Large intestine (tissue), 3 donors: ENCODE data around the gene DNAH6. TPM values are rescaled to one million over a fixed set of nuclear protein-coding genes. Genes with fewer than 3 reads are reported as not detected.
"Not testable (repeated sequence)": the region's sequence is repeated elsewhere in the genome, so short reads cannot be mapped to it uniquely, and the experiment has no call there.

ENCODE experiments used
- DNase-seq, 2 donors: peaks; one replicate each; pipeline versions ENCODE4 v3.0.0 to v3.0.0-alpha.2; 2013
- H3K27ac ChIP-seq: one replicate; pipeline ENCODE4 v1.5.1; 2013; ENCODE audit warnings: low read length
- H3K27me3 ChIP-seq: 2 replicates; pipeline ENCODE4 v1.6.1; 2013; ENCODE audit warnings: low read length; ENCODE audit not compliant: control insufficient read depth, insufficient read depth
- H3K36me3 ChIP-seq: 2 replicates; pipeline ENCODE4 v1.6.1; 2013; ENCODE audit warnings: low read length; ENCODE audit not compliant: control insufficient read depth, insufficient read depth
- H3K4me1 ChIP-seq: one replicate; pipeline ENCODE4 v1.6.1; 2013; ENCODE audit warnings: low read length; ENCODE audit not compliant: control insufficient read depth, insufficient read depth
- H3K4me3 ChIP-seq: one replicate; pipeline ENCODE4 v1.5.1; 2013; ENCODE audit warnings: low read length
- H3K9me3 ChIP-seq: one replicate; pipeline ENCODE4 v1.6.1; 2013; ENCODE audit warnings: mild to moderate bottlenecking, low read depth, low read length, moderate library complexity; ENCODE audit not compliant: control insufficient read depth
- WGBS: methylation state at CpG from one replicate; pipeline ENCODE4 v1.1.5; 2013; ENCODE audit warnings: low lambda C conversion rate; ENCODE audit not compliant: insufficient coverage; 5-methylcytosine and 5-hydroxymethylcytosine counted together
- polyA plus RNA-seq: library from polyadenylated mRNA; unstranded; fragments of 120-200 nt; gene quantifications from one replicate; pipeline ENCODE4 v1.2.1, GENCODE V29; 2013

Gene DNAH6
- polyA plus RNA-seq, 1 donor = 1.6 TPM

DNA sequence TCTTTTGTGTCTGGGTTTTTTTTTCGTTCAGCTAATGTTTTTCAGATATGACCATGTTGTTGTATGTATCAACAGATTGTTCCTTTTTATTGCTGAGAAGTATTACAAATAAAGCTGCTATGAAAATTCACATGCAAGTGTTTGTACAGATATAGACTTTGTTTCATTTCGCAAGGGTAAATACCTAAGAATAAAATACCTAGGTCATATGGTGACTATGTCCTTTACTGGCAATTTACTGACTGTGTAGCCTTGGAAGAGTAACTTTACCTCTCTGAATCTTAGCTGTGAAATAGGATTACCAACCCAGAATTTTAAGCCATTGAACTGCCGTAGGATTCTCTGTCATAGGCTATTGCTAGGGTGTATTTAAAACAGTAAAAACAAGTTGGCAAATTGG is 19.0 kb upstream of the DNAH6 start:
- Histone ChIP-seq H3K4me3 (no peak overlapping the region), H3K36me3 (no peaks in the 10 kb centered on the region), H3K27me3 (no peaks in the 10 kb centered on the region), H3K9me3 (no peaks in the 10 kb centered on the region), H3K27ac (no peak overlapping the region), H3K4me1 (no peaks in the 10 kb centered on the region)
- no peak for DNase-seq
- WGBS = 100% methylated on average over 1 of the region's 3 CpGs

DNA sequence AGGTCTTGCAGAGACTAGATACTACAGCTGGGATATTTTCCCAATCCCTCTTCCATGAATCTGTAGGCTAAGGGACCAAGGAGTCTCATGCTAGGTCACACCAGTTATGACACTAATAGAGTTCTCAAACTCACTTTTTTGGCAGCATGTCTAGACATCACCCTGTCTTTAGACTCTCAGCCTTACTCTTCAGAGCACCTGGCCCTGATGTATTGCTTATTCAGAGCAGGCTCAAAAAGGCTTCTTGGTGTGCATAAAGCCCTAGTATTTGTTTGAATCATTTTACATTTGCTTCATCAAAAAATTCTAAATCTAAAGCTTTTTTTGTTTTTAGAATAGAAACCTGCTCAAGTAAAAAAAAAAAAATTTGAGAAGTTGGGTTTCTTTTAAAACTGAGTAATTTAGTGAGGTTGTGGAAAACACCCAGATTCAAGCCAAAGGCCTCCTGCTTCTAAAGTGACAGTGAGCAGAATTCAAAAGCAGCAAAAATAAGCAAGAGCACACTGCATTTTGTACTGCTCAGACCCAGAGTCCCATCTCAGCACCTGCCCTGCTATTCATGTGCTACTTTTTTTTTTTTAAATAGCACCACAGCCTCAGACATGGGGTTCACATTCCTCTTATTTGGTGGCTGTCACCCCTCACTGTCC is 18.0 kb upstream of the DNAH6 start:
- H3K36me3 ChIP-seq = no peaks in the 10 kb centered on the region
- H3K4me1 ChIP-seq = no peaks in the 10 kb centered on the region
- no peak for DNase-seq
- H3K27ac ChIP-seq = no peak overlapping the region
- no peaks in the 10 kb centered on the region for H3K9me3 ChIP-seq
- no peaks in the 10 kb centered on the region for H3K27me3 ChIP-seq
- H3K4me3 ChIP-seq = no peak overlapping the region

GRCh38 chr2:84511024-84511423 is 5.3 kb upstream of the DNAH6 start:
- not testable (repeated sequence) for H3K4me1 ChIP-seq, H3K27ac ChIP-seq, H3K9me3 ChIP-seq, H3K4me3 ChIP-seq, DNase-seq, H3K27me3 ChIP-seq, H3K36me3 ChIP-seq
- WGBS = no CpG with 5 or more reads among the region's 10 CpGs

DNA sequence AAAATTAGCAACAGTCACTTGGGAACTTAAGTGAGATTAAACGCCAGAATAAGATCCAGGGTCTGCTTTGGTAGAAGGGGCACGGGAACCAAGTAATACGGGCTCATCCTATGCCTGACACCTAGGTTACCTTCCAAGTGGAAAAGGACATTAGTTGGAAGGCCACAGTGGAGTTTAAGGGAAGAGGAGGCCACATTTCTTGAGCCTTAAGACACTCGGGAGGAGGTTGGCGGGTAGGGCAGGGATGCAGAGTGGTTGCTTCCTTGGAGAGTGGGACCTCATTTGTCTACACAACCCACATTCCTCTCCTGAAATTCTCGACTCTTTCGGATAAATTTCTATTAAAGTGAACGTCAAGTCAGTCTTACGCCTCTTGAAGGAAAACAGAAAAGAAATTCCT is 510 bp upstream of the DNAH6 start:
- Histone ChIP-seq H3K4me1 (peaks cover 2% of the 10 kb centered on the region), H3K27ac (peak overlapping the region; percentile 10), H3K4me3 (peak overlapping the region; percentile 57), H3K9me3 (peaks cover 8% of the 10 kb centered on the region), H3K36me3 (no peaks in the 10 kb centered on the region), H3K27me3 (no peaks in the 10 kb centered on the region)
- WGBS = 80% methylated on average over 1 of the region's 9 CpGs
- DNase-seq = no peak

- DNase-seq = no peak
- H3K27ac ChIP-seq = no peak overlapping the region
- H3K36me3 ChIP-seq = no peaks in the 10 kb centered on the region
- no peaks in the 10 kb centered on the region for H3K27me3 ChIP-seq
- H3K9me3 ChIP-seq = no peaks in the 10 kb centered on the region
- no peak overlapping the region for H3K4me3 ChIP-seq
- H3K4me1 ChIP-seq = peaks cover 2% of the 10 kb centered on the region
Measured at GRCh38 chr2:84519332-84519957, 3.1 kb downstream of the DNAH6 start.

DNA sequence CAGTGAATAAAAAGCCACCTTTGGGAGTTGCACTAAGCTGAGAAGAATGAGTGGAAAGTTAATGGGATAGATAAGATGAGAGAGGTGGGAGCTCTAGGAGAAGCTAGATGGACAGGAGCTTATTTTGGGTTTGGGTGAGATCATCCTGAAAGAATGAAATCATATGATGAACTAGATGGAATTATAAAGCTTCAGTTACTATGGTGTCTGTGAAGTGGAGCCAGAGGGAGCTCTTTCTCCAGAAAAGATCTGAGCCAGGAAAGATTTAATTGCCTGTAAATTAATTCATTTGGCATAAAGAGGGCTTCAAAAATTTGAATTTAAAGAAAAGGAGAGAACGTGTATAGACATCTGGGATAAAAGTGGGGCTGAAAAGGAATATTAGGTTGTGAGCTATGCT is 10.3 kb downstream of the DNAH6 start:
- 83% methylated on average over 1 of the region's 1 CpG for WGBS
- H3K4me3 ChIP-seq = no peak overlapping the region
- H3K4me1 ChIP-seq = peaks cover 14% of the 10 kb centered on the region
- no peaks in the 10 kb centered on the region for H3K9me3 ChIP-seq
- H3K27ac ChIP-seq = peak overlapping the region; percentile 2
- H3K27me3 ChIP-seq = no peaks in the 10 kb centered on the region
- H3K36me3 ChIP-seq = no peaks in the 10 kb centered on the region
- DNase-seq = no peak

GRCh38 chr2:84527137-84528129 is 11.1 kb downstream of the DNAH6 start:
- peak in 1 of 2 donors; percentile 67 for DNase-seq
- Histone ChIP-seq H3K9me3 (no peaks in the 10 kb centered on the region), H3K36me3 (no peaks in the 10 kb centered on the region), H3K27me3 (no peaks in the 10 kb centered on the region), H3K27ac (peak overlapping the region; percentile 2), H3K4me3 (no peak overlapping the region), H3K4me1 (peaks cover 14% of the 10 kb centered on the region)
- no CpG with 5 or more reads among the region's 4 CpGs for WGBS

GRCh38 chr2:84532291-84532690 is 16.0 kb downstream of the DNAH6 start:
- Histone ChIP-seq H3K9me3 (no peaks in the 10 kb centered on the region), H3K27me3 (no peaks in the 10 kb centered on the region), H3K36me3 (no peaks in the 10 kb centered on the region), H3K4me1 (peaks cover 8% of the 10 kb centered on the region), H3K4me3 (no peak overlapping the region), H3K27ac (no peak overlapping the region)
- peak in 1 of 2 donors; percentile 25 for DNase-seq
- no CpG with 5 or more reads among the region's 1 CpG for WGBS

DNA sequence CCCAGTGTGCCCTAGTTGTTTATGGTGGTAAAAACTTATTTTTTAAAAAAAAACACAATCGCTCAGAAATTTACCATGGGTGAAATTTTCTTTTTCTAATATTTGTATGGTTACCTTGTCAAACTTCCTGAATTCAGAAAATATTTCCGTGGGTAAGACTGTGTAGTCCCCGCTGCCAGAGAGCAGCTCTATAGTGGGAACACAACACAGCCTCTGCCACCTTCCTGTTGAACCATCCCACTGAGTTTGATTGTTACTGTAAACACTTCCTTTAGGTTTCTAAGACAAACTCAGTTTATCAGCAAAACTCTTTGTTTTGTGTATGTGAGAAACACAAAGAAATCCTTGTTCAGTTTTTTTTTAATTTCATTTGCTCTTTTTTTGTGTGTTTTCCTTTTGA is 17.9 kb downstream of the DNAH6 start:
- no peaks in the 10 kb centered on the region for H3K27me3 ChIP-seq
- no peaks in the 10 kb centered on the region for H3K36me3 ChIP-seq
- H3K9me3 ChIP-seq = no peaks in the 10 kb centered on the region
- 50% methylated on average over 1 of the region's 3 CpGs for WGBS
- no peak overlapping the region for H3K4me3 ChIP-seq
- H3K27ac ChIP-seq = no peak overlapping the region
- DNase-seq = no peak
- no peaks in the 10 kb centered on the region for H3K4me1 ChIP-seq

DNA sequence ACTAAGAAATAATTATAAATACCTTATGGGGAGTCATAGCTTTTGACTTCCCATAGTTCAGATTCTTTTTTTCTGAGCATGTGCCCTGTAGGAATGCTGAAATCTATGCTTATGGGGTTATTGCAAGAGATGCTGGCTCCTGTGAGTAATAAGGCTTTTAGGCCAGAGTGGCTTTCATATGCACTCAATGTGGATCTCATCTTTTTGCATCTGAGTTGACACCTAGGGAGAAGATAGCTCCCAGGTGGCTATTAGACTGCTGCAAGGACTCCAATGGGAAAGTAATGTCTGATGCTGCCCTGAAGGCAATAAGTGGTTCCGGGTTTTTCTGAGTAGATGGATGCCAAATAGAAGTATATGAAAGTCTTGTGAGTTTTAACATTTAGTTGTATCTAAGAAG is 21.0 kb downstream of the DNAH6 start:
- H3K9me3 ChIP-seq = no peaks in the 10 kb centered on the region
- H3K27me3 ChIP-seq = no peaks in the 10 kb centered on the region
- H3K27ac ChIP-seq = no peak overlapping the region
- no CpG with 5 or more reads among the region's 1 CpG for WGBS
- DNase-seq = no peak
- H3K36me3 ChIP-seq = no peaks in the 10 kb centered on the region
- H3K4me1 ChIP-seq = no peaks in the 10 kb centered on the region
- no peak overlapping the region for H3K4me3 ChIP-seq
